ENCODE data around the gene RAPGEF5. TPM values are rescaled to one million over a fixed set of nuclear protein-coding genes. Genes with fewer than 3 reads are reported as not detected.
A peak's percentile ranks its signal among the peaks of the same experiment; 100 is the strongest.

The RAPGEF5 gene
- total and polyA plus RNA-seq, 2 experiments from 2014 or later: 0.11 to 0.86 TPM

- no peaks in the 10 kb centered on the region for H3K27me3 ChIP-seq (replicated peaks; ENCODE audit: insufficient read depth)
- no peak overlapping the region for H3K4me2 ChIP-seq (ENCODE audit: unreplicated experiment)
- no peak overlapping the region for H3K9ac ChIP-seq
- DNase-seq: peak; percentile 52
- H3K36me3 ChIP-seq (ENCODE audit: low read depth): no peaks in the 10 kb centered on the region
- H3K9me2 ChIP-seq (ENCODE audit: insufficient read depth): no peaks in the 10 kb centered on the region
- no peaks in the 10 kb centered on the region for H3K79me2 ChIP-seq (ENCODE audit: insufficient read depth)
- no peaks in the 10 kb centered on the region for H4K20me1 ChIP-seq (ENCODE audit: insufficient read depth)
- H3K4me3 ChIP-seq: no peak overlapping the region
- TF ChIP-seq EZH2phosphoT487 (IDR thresholded peaks at IDR 0.05; ENCODE audit: insufficient read depth, low read depth) (no peak), EZH2 (IDR thresholded peaks at IDR 0.05; ENCODE audit: insufficient read depth, poor library complexity, severe bottlenecking) (no peak)
- H3K4me1 ChIP-seq (ENCODE audit: insufficient read depth): no peaks in the 10 kb centered on the region
- in situ Hi-C loops (cut with MboI): loop anchor here (5.0 to 25.0 kb wide), 2 partner anchors 178 to 378 kb away; no protein-coding TSS in a partner anchor
- H3K27ac ChIP-seq: no peak overlapping the region
- H3K9me3 ChIP-seq (ENCODE audit: low read depth): no peaks in the 10 kb centered on the region
- H3F3A ChIP-seq (ENCODE audit: insufficient read depth): no peaks in the 10 kb centered on the region
- WGBS, 2 experiments (ENCODE audit: low coverage in 1 of 2, low lambda C conversion rate in 2 of 2, missing lambda C conversion rate in 2 of 2): 58 to 61% methylated on average over 7 of the region's 7 CpGs
- H2AFZ ChIP-seq: no peak overlapping the region
These were observed 247.2 kb downstream of the RAPGEF5 start for GRCh38 chr7:22109761-22110160.

- no peak overlapping the region for H3K27ac ChIP-seq
- H3K4me2 ChIP-seq (ENCODE audit: unreplicated experiment): no peak overlapping the region
- H3K4me3 ChIP-seq: no peak overlapping the region
- H3K9ac ChIP-seq: no peak overlapping the region
- H3K4me1 ChIP-seq (ENCODE audit: insufficient read depth): no peaks in the 10 kb centered on the region
- H3K27me3 ChIP-seq (replicated peaks; ENCODE audit: insufficient read depth): no peaks in the 10 kb centered on the region
- H2AFZ ChIP-seq: no peak overlapping the region
- no peak for TF ChIP-seq EZH2 (IDR thresholded peaks at IDR 0.05; ENCODE audit: insufficient read depth, poor library complexity, severe bottlenecking)
- no peak for TF ChIP-seq EZH2phosphoT487 (IDR thresholded peaks at IDR 0.05; ENCODE audit: insufficient read depth, low read depth)
- no peaks in the 10 kb centered on the region for H3K9me3 ChIP-seq (ENCODE audit: low read depth)
- no peaks in the 10 kb centered on the region for H3F3A ChIP-seq (ENCODE audit: insufficient read depth)
- no peaks in the 10 kb centered on the region for H4K20me1 ChIP-seq (ENCODE audit: insufficient read depth)
- no peaks in the 10 kb centered on the region for H3K79me2 ChIP-seq (ENCODE audit: insufficient read depth)
- H3K36me3 ChIP-seq (ENCODE audit: low read depth): no peaks in the 10 kb centered on the region
- in situ Hi-C loops (cut with MboI): loop anchor here (5.0 to 25.0 kb wide), 2 partner anchors 179 to 379 kb away; no protein-coding TSS in a partner anchor
- WGBS, 2 experiments (ENCODE audit: low coverage in 1 of 2, low lambda C conversion rate in 2 of 2, missing lambda C conversion rate in 2 of 2): 73 to 74% methylated on average over 13 of the region's 13 CpGs
- no peaks in the 10 kb centered on the region for H3K9me2 ChIP-seq (ENCODE audit: insufficient read depth)
- DNase-seq: no peak
These were observed 248.7 kb downstream of the RAPGEF5 start for GRCh38 chr7:22108151-22108845.

GRCh38 chr7:22105550-22105949, 251.4 kb downstream of the RAPGEF5 start:
- Histone ChIP-seq H4K20me1 (ENCODE audit: insufficient read depth) (no peaks in the 10 kb centered on the region), H3K9me2 (ENCODE audit: insufficient read depth) (no peaks in the 10 kb centered on the region), H3K9ac (no peak overlapping the region), H3K36me3 (ENCODE audit: low read depth) (no peaks in the 10 kb centered on the region), H3K27me3 (replicated peaks; ENCODE audit: insufficient read depth) (no peaks in the 10 kb centered on the region), H3F3A (ENCODE audit: insufficient read depth) (no peaks in the 10 kb centered on the region), H3K4me2 (ENCODE audit: unreplicated experiment) (no peak overlapping the region), H2AFZ (no peak overlapping the region), H3K4me3 (no peak overlapping the region), H3K79me2 (ENCODE audit: insufficient read depth) (no peaks in the 10 kb centered on the region), H3K9me3 (ENCODE audit: low read depth) (no peaks in the 10 kb centered on the region), H3K4me1 (ENCODE audit: insufficient read depth) (no peaks in the 10 kb centered on the region), H3K27ac (no peak overlapping the region)
- 80 to 83% methylated on average over 7 of the region's 7 CpGs for WGBS, 2 experiments (ENCODE audit: low coverage in 1 of 2, low lambda C conversion rate in 2 of 2, missing lambda C conversion rate in 2 of 2)
- TF ChIP-seq EZH2 (IDR thresholded peaks at IDR 0.05; ENCODE audit: insufficient read depth, poor library complexity, severe bottlenecking) (no peak), EZH2phosphoT487 (IDR thresholded peaks at IDR 0.05; ENCODE audit: insufficient read depth, low read depth) (no peak)
- in situ Hi-C loops (cut with MboI): loop anchor here (5.0 to 25.0 kb wide), 2 partner anchors 182 to 382 kb away; no protein-coding TSS in a partner anchor
- no peak for DNase-seq

- no peak overlapping the region for H3K27ac ChIP-seq
- peak; percentile 80 for DNase-seq
- no peaks in the 10 kb centered on the region for H4K20me1 ChIP-seq (ENCODE audit: insufficient read depth)
- H3K4me3 ChIP-seq: no peak overlapping the region
- no peaks in the 10 kb centered on the region for H3K9me2 ChIP-seq (ENCODE audit: insufficient read depth)
- in situ Hi-C loops (cut with MboI): no loop called here
- no peaks in the 10 kb centered on the region for H3F3A ChIP-seq (ENCODE audit: insufficient read depth)
- H3K4me1 ChIP-seq (ENCODE audit: insufficient read depth): peaks cover 11% of the 10 kb centered on the region
- no peaks in the 10 kb centered on the region; the same call in 1 of the 2 replicates for H3K27me3 ChIP-seq (replicated peaks; ENCODE audit: insufficient read depth)
- whole genome bisulfite sequencing, 2 experiments (ENCODE audit: low coverage in 1 of 2, low lambda C conversion rate in 2 of 2, missing lambda C conversion rate in 2 of 2): 34 to 44% methylated on average over 11 of the region's 11 CpGs
- TF ChIP-seq EZH2 (IDR thresholded peaks at IDR 0.05; ENCODE audit: insufficient read depth, poor library complexity, severe bottlenecking): no peak
- no peak for TF ChIP-seq EZH2phosphoT487 (IDR thresholded peaks at IDR 0.05; ENCODE audit: insufficient read depth, low read depth)
- H3K9ac ChIP-seq: no peak overlapping the region
- H3K79me2 ChIP-seq (ENCODE audit: insufficient read depth): no peaks in the 10 kb centered on the region
- no peak overlapping the region for H3K4me2 ChIP-seq (ENCODE audit: unreplicated experiment)
- no peaks in the 10 kb centered on the region for H3K36me3 ChIP-seq (ENCODE audit: low read depth)
- no peaks in the 10 kb centered on the region for H3K9me3 ChIP-seq (ENCODE audit: low read depth)
- H2AFZ ChIP-seq: no peak overlapping the region
These were observed 262.3 kb downstream of the RAPGEF5 start for GRCh38 chr7:22094413-22095342.
